MG63 (cell line): ENCODE measurements around the gene DISP3. TPM values are rescaled to one million over a fixed set of nuclear protein-coding genes. Genes with fewer than 3 reads are reported as not detected.

Experiments
- DNase-seq: peaks from one replicate; pipeline ENCODE4 v3.0.0-alpha.2; 2020
- H3K27me3 ChIP-seq: fragments of 250-450 bp; sonication (Bioruptor Pico); 2 replicates; pipeline ENCODE4 v1.5.1; 2020; ENCODE audit warnings: mild to moderate bottlenecking, moderate library complexity
- H3K36me3 ChIP-seq: fragments of 250-450 bp; sonication (Bioruptor Pico); 2 replicates; pipeline ENCODE4 v1.5.1; 2020; ENCODE audit warnings: mild to moderate bottlenecking, moderate library complexity
- H3K4me3 ChIP-seq: fragments of 250-450 bp; sonication (Bioruptor Pico); 2 replicates; pipeline ENCODE4 v1.5.1; 2020; ENCODE audit warnings: mild to moderate bottlenecking, moderate library complexity
- H3K9me3 ChIP-seq: fragments of 250-450 bp; sonication (Bioruptor Pico); 2 replicates; pipeline ENCODE4 v1.5.1; 2020; ENCODE audit warnings: mild to moderate bottlenecking, moderate library complexity
- total RNA-seq: library from RNA; depleted of rRNA; stranded (reverse); fragments of >200 nt; shearing (Covaris generic); gene quantifications from 2 replicates; pipeline ENCODE4 v1.2.3, GENCODE V29; 2014; ENCODE audit warnings: low replicate concordance

DISP3 gene
- total RNA-seq, 1 experiment from 2014 or later = 0.16 TPM

DNA sequence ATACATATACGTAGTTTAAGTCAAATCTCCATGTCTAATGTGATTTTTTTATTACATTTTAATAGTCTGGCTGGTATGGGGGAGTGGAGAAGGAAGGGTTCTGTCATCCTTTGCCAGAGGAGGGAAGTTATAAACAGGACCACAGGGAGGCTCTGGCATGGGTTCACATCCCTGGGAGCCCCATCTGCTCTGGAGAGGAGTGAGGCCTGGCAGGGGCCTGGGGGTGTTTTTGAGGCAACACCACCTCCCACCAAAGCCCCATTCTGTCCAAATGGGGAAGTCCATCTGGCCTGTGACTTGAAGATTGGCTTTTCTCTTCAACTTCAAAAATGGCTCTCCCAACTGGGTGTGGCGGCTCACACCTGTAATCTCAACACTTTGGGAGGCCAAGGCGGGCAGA is 15.8 kb downstream of the DISP3 start:
- no peak for DNase-seq
- Histone ChIP-seq H3K4me3 (no peak overlapping the region), H3K9me3 (no peaks in the 10 kb centered on the region), H3K27me3 (no peaks in the 10 kb centered on the region), H3K36me3 (no peaks in the 10 kb centered on the region)

DNA sequence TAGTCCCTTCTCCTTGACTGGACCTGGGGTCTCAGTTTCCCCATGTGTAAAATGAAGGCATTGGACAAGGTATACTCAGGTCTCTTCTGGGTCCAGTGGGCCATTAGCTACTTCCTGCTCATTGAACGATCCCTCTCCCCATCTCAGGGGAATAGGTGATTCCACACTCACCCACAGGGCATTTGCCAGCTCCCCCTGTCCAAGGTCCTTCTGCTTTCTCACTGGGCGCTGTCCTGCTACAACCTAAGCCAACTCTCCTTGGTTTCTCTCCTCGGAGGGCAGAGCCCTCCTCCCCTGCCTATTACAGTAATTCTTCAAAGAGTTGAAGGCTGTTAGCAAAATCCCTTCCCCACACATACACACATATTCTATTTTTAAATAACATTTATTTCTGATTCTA is 16.6 kb downstream of the DISP3 start:
- Histone ChIP-seq H3K4me3 (no peak overlapping the region), H3K27me3 (no peaks in the 10 kb centered on the region), H3K36me3 (no peaks in the 10 kb centered on the region), H3K9me3 (no peaks in the 10 kb centered on the region)
- no peak for DNase-seq

DNA sequence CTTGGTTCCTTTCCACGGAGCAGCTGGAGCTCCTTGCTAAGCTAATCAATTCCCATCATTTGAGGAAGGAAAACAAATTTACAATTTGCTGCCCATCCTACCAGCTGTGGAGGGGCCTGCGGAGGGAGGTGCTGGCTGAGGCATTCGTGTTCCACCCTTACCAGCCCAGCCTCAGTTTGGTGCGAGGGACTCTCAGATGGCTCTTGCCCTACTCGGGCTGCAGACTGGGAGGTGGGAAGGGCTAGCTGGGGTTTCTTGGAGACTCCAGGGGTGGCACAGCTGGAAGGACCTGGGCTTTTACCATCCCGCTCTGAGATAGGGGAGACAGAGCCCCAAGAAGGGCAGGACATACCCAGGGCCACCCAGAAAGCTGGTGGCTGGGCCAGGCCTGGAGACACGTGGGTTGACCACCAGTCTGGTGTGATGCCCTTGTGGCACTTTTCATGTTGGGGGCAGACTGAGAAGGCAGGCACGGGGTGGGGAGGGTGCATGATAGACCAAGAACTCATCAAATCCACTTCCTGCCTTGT is 17.7 kb downstream of the DISP3 start:
- no peaks in the 10 kb centered on the region for H3K27me3 ChIP-seq
- DNase-seq = no peak
- no peaks in the 10 kb centered on the region for H3K36me3 ChIP-seq
- H3K9me3 ChIP-seq = no peaks in the 10 kb centered on the region
- no peak overlapping the region for H3K4me3 ChIP-seq

DNA sequence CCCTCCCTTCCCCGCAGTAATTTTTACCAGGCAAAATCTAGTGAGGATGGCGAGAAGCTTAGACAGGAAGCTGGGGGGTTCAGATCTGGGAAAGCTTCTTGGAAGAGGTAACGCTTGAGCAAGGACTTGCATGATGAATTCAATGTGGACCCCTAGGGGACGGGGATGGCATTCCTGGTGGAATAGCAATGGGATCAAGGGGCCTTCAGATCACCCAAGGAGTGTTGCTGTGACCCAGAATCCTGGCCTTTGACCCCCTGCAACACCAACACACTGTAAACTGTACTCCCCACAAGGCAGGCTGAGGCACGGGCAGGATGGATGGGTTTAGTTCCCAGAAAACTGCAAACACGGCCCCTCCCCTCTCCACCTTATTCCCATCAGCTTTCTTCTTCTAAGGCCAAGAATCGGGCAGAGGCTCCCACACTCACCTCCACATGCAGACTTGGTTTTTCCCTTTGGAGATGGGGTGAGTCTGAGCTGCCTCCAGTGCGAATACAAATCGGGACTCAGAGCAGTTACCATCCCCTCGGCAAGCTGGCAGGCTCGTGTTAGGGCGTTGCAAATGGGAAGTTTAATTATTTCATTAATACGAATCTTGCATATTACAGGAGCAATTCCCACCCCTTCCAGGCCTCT is 20.1 kb downstream of the DISP3 start:
- H3K4me3 ChIP-seq = no peak overlapping the region
- H3K36me3 ChIP-seq = no peaks in the 10 kb centered on the region
- H3K9me3 ChIP-seq = no peaks in the 10 kb centered on the region
- no peak for DNase-seq
- H3K27me3 ChIP-seq = no peaks in the 10 kb centered on the region

DNA sequence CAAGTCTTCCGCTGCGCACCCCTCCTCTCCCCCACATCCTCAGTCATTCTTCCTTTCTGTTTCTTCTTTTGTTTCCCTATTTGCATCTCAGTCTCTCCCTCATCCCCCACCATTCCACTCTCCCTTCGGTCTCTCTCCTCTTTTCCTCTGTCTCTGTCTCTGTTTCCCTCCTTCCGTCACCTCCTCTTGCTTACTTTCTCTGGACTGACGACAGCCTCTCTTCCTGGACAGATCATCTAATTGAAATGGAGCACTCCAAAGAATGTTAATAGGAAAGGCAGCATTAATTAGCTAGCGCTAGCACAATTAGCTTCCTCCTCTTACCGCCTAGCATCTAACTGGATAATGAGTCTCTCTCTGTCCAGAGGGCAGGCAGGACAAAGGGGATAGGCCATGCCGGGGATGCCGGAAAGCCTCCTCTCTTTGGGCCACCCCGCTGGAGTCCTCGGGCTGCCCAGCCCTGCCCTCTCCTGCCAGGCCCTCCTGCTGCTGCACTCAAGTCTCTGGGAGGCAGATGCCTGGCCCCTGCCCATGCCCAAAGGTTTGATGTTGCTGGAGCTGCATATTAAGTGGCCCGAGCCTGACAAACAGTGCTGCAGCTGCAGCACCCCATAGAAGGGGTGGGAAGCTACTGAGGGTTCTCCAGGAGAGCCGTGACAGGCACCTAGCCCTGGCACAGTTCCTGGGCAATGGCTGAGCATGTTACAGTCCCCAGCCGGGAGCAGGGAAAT is 20.8 kb downstream of the DISP3 start:
- Histone ChIP-seq H3K9me3 (peaks cover 2% of the 10 kb centered on the region; the same call in 1 of the 2 replicates), H3K27me3 (no peaks in the 10 kb centered on the region), H3K4me3 (no peak overlapping the region), H3K36me3 (no peaks in the 10 kb centered on the region)
- no peak for DNase-seq

DNA sequence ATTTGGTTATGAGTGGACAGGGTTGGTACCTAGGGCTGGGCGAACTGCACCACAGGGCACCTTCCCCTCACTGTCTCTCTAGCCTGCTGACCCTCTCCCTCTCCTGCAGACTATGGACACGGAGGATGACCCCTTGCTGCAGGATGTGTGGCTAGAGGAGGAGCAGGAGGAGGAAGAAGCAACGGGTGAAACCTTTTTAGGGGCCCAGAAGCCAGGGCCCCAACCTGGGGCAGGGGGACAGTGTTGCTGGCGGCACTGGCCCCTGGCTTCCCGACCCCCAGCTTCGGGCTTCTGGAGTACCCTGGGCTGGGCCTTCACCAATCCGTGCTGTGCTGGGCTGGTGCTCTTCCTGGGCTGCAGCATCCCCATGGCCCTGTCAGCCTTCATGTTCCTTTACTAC is 21.9 kb downstream of the DISP3 start:
- DNase-seq = no peak
- no peaks in the 10 kb centered on the region for H3K36me3 ChIP-seq
- H3K4me3 ChIP-seq = no peak overlapping the region
- peaks cover 7% of the 10 kb centered on the region; the same call in 1 of the 2 replicates for H3K9me3 ChIP-seq
- no peaks in the 10 kb centered on the region for H3K27me3 ChIP-seq

DNA sequence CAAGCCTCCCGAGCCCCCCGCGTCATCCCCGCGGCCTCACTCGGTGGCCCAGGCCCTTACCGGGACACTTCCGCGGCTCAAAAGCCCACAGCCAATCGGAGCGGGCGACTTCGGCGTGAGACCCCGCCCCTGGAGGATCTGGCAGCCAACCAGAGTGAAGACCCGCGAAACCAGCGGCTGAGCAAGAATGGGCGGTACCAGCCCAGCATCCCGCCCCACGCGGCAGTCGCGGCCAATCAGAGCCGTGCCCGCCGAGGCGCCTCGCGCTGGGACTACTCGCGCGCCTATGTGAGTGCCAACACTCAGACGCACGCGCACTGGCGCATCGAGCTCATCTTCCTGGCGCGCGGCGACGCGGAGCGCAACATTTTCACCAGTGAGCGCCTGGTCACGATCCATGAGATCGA is 22.5 kb downstream of the DISP3 start:
- no peaks in the 10 kb centered on the region for H3K36me3 ChIP-seq
- H3K27me3 ChIP-seq = no peaks in the 10 kb centered on the region
- no peak overlapping the region for H3K4me3 ChIP-seq
- H3K9me3 ChIP-seq = peaks cover 9% of the 10 kb centered on the region; the same call in 1 of the 2 replicates
- no peak for DNase-seq

DNA sequence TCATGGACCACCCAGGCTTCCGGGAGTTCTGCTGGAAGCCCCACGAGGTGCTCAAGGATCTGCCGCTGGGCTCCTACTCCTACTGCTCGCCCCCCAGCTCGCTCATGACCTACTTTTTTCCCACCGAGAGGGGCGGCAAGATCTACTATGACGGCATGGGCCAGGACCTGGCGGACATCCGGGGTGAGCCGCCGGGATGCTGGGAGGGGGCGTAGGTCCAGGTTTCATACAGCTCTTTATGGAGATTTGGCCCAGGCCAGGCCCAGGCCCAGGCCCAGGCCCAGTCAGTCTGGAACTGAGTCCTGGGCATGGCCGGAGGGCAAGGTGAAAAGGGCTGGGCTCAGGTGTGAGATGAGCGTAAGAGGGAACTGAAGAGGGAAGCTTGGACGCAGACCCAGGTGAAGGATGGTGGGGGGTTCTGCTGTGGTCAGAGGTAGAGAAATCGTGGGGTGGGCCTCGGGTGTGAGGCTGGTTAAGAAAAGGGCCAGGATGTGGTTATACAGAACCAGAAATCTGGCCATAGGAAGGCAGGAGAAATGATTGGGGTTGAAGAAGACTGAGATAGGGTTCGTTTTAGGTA is 23.0 kb downstream of the DISP3 start:
- Histone ChIP-seq H3K27me3 (no peaks in the 10 kb centered on the region), H3K36me3 (no peaks in the 10 kb centered on the region), H3K4me3 (no peak overlapping the region), H3K9me3 (peaks cover 14% of the 10 kb centered on the region)
- DNase-seq = no peak

DNA sequence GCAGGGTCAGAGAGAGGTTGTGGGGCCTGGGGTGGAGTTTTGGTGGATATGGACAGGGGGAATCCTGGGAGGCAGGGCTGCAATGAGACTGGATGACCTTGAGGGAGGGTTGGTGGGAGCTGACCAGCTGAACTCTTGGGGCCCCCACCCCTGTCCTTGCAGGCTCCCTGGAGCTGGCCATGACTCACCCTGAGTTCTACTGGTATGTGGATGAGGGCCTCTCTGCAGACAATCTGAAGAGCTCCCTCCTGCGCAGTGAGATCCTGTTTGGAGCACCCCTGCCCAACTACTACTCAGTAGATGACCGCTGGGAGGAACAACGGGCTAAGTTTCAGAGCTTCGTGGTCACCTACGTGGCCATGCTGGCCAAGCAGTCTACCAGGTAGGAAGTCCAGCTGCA is 23.6 kb downstream of the DISP3 start:
- Histone ChIP-seq H3K4me3 (no peak overlapping the region), H3K9me3 (peaks cover 15% of the 10 kb centered on the region), H3K36me3 (no peaks in the 10 kb centered on the region), H3K27me3 (no peaks in the 10 kb centered on the region)
- DNase-seq = no peak

DNA sequence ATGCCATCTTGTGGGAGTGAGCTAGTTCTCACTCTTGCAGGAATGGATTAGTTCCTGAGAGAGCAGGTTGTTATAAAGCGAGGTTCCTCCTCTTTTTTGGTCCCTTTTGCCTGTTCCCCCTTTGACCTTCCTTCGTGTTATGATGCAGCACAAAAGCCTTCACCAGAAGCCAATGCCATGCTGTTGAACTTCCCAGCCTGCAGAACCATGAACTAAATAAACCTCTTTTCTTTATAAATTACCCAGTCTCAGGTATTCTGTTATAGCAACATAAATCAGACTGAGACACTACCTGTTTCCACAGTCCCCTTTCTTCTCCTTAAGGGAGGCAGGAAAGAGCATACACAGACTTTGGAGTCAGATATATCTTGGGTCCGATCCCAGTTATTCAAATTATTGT is 25.6 kb downstream of the DISP3 start:
- Histone ChIP-seq H3K9me3 (peaks cover 15% of the 10 kb centered on the region), H3K36me3 (no peaks in the 10 kb centered on the region), H3K4me3 (no peak overlapping the region), H3K27me3 (no peaks in the 10 kb centered on the region)
- no peak for DNase-seq

DNA sequence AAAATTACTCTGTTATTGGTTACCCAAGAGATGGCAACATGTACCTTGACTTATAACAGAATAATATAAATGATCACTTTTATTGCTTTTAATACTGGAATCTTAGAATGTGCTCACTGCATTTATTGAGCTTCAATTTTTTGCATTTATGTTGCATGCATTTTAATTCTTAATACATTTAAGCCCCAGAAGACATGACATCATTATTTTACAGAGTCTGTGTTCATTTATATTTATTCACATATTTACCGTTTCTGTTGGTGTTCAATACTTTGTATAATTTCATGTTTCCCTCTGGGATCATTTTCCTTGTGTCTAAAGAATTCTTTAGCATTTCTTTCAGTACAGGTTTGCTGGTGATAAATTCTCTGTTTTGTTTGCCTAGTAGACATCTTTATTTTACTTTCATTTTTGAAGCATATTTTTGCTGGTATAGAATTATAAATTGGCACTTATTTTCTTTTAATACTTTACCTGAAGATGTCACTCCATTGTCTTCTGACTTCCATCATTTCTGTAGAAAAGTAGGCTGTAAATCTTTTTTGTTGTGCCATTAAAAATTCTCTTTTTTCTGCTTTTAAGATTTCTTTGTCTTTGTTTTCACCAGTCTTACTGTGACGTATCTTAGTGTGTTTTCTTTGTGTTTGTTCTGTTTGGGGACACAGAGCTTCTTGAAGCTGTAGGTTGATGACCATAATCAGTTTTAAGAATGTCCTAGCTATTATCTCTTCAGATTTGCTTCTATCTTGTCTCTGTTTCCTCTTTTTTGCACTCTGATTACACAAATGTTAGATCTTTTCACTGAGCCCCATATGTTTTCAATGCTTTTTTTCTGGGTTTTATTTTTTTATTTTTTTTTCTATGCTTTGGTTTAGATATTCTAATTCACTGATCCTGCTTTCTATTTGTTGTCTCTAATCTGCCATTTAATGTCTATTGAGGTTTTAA is 26.9 kb downstream of the DISP3 start:
- no peaks in the 10 kb centered on the region for H3K27me3 ChIP-seq
- no peaks in the 10 kb centered on the region for H3K36me3 ChIP-seq
- H3K4me3 ChIP-seq = no peak overlapping the region
- no peak for DNase-seq
- peaks cover 15% of the 10 kb centered on the region for H3K9me3 ChIP-seq

DNA sequence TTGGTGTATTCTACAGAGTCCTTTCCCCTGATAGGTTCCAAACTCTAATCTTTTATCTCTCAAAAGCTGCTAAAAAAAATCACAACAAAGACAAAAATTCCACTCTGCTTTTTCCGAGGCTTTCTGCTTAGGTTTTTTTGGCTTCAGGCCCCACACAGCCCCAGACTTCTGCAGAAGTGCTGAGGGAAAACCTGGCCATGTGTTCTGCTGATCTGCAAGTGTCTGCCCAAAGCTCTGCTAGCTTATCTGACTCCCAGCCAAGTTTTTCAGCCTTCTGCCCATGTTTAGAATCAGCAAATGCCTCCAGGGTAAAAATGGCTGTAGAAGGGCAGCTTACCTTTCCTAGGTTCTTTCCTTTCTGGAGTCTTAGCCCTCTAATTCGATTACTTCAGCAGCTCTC is 28.4 kb downstream of the DISP3 start:
- Histone ChIP-seq H3K4me3 (no peak overlapping the region), H3K27me3 (no peaks in the 10 kb centered on the region)
- DNase-seq = no peak

DNA sequence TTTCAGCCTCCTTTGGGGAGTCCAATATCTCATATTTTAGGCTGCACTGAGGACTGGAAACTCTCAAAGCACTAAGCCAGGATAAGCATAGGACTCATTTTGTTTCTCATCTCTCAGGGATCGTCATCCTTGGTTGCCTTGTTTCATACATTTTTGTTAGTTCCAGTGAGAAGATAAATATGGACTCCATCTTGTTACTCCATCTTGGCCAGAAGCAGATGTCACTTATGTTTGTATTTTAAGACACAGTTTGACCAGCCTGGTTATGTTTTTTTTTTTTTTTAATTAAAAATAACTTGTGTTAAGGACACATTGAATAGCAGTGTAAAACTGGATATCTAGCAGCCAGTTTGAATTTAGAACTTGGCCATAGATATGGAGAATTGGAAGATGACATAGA is 34.7 kb downstream of the DISP3 start:
- Histone ChIP-seq H3K4me3 (no peak overlapping the region), H3K9me3 (no peaks in the 10 kb centered on the region; the same call in 1 of the 2 replicates), H3K27me3 (no peaks in the 10 kb centered on the region), H3K36me3 (no peaks in the 10 kb centered on the region)
- DNase-seq = no peak

More for the DNA sequence above, 28.4 kb downstream of the DISP3 start:
- Histone ChIP-seq H3K36me3 (no peaks in the 10 kb centered on the region), H3K9me3 (peaks cover 15% of the 10 kb centered on the region)

DNA sequence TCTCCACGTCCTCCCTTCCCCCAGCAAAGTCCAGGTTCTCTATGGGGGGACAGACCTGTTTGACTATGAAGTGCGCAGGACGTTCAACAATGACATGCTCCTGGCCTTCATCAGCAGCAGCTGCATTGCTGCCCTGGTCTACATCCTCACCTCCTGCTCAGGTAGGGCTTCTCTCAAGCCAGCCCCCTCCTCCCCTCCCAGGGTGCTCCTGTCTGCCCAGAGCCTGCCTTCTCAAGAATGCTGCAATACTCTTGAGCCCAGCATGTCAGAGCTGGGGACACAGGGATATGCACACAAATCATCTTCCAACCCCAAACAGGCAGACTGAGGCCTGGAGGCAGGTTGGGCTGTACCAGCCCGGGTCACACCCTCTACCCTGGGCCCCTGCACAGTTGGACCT is 35.4 kb downstream of the DISP3 start:
- Histone ChIP-seq H3K36me3 (no peaks in the 10 kb centered on the region), H3K9me3 (no peaks in the 10 kb centered on the region; the same call in 1 of the 2 replicates), H3K27me3 (no peaks in the 10 kb centered on the region), H3K4me3 (no peak overlapping the region)
- no peak for DNase-seq

DNA sequence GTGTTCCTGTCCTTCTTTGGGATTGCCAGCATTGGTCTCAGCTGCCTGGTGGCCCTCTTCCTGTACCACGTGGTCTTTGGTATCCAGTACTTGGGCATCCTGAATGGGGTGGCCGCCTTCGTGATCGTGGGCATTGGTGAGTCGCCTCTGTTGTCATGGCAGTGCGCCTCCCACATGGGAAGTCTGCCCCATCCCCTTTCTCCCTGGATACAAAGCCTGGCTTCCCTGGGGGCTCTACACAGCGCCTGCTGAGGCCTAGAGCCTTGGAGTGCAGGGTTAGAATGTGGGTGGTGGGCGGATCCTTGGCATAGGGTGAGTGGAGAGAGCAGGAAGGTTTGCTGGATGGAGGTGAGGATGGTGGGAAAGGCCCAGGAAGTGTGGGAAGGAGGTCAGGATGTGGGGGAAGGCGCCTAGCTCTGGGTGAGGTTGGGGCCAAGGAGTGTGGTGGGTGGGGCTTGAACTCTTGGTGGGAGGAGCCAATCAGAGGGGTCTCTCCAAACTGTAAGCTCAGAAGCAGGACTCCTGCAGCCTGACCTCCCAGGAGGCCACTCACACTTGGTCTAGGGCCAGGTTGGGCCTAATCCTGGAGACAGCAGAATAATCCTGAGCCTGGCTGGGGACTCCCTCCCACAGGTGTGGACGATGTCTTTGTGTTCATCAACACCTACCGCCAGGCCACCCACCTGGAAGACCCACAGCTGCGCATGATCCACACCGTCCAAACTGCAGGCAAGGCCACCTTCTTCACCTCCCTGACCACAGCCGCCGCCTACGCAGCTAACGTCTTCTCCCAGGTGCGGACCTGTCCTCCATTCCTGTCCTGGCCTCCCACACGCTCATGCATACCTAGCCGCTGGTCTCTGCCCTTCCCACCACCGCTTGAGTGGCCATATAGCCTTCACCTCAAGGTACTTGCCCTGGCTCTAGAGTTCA is 36.7 kb downstream of the DISP3 start:
- Histone ChIP-seq H3K27me3 (no peaks in the 10 kb centered on the region), H3K4me3 (no peak overlapping the region), H3K36me3 (no peaks in the 10 kb centered on the region), H3K9me3 (no peaks in the 10 kb centered on the region)
- DNase-seq = no peak
